Measurements from ENCODE around the gene USP11.

USP11 gene

DNA sequence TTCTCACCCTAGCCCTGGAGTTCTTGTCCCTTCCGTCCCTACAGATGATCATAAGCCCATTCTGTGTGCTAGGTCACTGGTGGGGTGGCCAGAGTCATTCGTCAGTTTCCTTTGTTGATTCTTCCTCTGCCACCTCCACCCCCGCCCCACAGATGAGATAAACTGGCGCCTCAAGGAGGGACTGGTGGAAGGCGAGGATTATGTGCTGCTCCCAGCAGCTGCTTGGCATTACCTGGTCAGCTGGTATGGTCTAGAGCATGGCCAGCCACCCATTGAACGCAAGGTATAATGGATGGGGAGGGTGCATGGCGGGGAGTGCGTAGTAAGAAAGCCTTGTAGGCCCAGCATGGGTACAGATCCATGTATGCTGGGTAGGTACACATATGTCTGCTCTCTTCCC is 6.4 kb downstream of the USP11 start:
- H3K4me3 ChIP-seq = no peak overlapping the region
- peak; percentile 64 for DNase-seq (ENCODE audit: low spot score)
- no peak overlapping the region for H3K27ac ChIP-seq
- TF ChIP-seq CTCF (IDR thresholded peaks at IDR 0.05) = no peak

GRCh38 chrX:47239898-47240545 is 7.2 kb downstream of the USP11 start:
- no peak overlapping the region for H3K27ac ChIP-seq
- no peak for TF ChIP-seq CTCF (IDR thresholded peaks at IDR 0.05)
- peak; percentile 52 for DNase-seq (ENCODE audit: low spot score)

DNA sequence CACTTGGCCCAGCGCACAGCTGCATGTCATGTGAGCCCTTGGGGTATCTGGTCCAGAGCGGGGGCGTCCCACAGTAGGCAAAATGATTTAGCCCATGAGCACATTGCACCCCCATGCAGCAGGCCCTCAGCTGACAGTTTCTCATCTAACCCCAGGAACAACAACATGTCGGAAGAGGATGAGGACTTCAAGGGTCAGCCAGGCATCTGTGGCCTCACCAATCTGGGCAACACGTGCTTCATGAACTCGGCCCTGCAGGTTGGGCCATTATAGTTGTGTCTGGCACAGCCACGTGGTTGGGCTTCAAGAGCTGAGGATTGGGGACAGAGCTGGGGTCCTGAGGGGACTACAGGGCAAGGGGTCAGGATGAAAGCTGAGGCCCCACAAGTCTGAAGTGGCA is 7.8 kb downstream of the USP11 start:
- no peak for TF ChIP-seq CTCF (IDR thresholded peaks at IDR 0.05)
- H3K4me3 ChIP-seq = no peak overlapping the region
- H3K27ac ChIP-seq = no peak overlapping the region
- no peak for DNase-seq (ENCODE audit: low spot score)

More at GRCh38 chrX:47239898-47240545, 7.2 kb downstream of the USP11 start:
- no peak overlapping the region for H3K4me3 ChIP-seq

GRCh38 chrX:47241201-47242011 is 8.6 kb downstream of the USP11 start:
- no peak for TF ChIP-seq CTCF (IDR thresholded peaks at IDR 0.05)
- Histone ChIP-seq H3K27ac (no peak overlapping the region), H3K4me3 (no peak overlapping the region)
- peak; percentile 41 for DNase-seq (ENCODE audit: low spot score)

- TF ChIP-seq CTCF (IDR thresholded peaks at IDR 0.05) = no peak
- Histone ChIP-seq H3K27ac (no peak overlapping the region), H3K4me3 (no peak overlapping the region)
- DNase-seq (ENCODE audit: low spot score) = peak; percentile 56
Measured at GRCh38 chrX:47242321-47242720, 9.5 kb downstream of the USP11 start.

GRCh38 chrX:47243351-47243750 is 10.5 kb downstream of the USP11 start:
- peak; percentile 71 for DNase-seq (ENCODE audit: low spot score)
- no peak overlapping the region for H3K4me3 ChIP-seq
- no peak for TF ChIP-seq CTCF (IDR thresholded peaks at IDR 0.05)

GRCh38 chrX:47244676-47245075 is 11.9 kb downstream of the USP11 start:
- peak; percentile 65 for DNase-seq (ENCODE audit: low spot score)
- no peak for TF ChIP-seq CTCF (IDR thresholded peaks at IDR 0.05)
- H3K4me3 ChIP-seq = no peak overlapping the region
- no peak overlapping the region for H3K27ac ChIP-seq

More at GRCh38 chrX:47243351-47243750, 10.5 kb downstream of the USP11 start:
- H3K27ac ChIP-seq = no peak overlapping the region

Data from coronary artery (tissue), 2 donors.